ENCODE data around the gene HIP1.

DNA sequence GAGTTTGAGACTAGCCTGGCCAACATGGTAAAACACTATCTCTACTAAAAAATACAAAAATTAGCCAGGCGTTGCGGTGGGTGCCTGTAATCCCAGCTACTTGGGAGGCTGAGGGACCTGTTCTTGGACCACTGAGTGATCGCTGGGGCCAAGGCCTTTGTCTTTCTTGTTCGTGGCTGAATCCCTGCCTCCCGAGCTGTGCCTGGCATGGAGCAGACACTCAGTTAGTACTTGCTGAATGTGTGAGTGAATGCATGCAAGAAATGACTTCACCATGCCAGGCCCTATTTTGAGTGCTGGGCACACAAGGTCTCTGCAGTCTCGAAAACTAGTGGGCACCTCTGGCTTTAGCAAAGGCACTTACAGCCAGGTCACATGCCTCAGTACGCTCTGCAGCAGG, 85.1 kb downstream of the HIP1 start:
- TF ChIP-seq POLR2AphosphoS5 (IDR thresholded peaks at IDR 0.05) (no peak), EP300 (IDR thresholded peaks at IDR 0.05) (no peak), POLR2A (IDR thresholded peaks at IDR 0.05) (no peak)
- TF ChIP-seq, protein P1, sequence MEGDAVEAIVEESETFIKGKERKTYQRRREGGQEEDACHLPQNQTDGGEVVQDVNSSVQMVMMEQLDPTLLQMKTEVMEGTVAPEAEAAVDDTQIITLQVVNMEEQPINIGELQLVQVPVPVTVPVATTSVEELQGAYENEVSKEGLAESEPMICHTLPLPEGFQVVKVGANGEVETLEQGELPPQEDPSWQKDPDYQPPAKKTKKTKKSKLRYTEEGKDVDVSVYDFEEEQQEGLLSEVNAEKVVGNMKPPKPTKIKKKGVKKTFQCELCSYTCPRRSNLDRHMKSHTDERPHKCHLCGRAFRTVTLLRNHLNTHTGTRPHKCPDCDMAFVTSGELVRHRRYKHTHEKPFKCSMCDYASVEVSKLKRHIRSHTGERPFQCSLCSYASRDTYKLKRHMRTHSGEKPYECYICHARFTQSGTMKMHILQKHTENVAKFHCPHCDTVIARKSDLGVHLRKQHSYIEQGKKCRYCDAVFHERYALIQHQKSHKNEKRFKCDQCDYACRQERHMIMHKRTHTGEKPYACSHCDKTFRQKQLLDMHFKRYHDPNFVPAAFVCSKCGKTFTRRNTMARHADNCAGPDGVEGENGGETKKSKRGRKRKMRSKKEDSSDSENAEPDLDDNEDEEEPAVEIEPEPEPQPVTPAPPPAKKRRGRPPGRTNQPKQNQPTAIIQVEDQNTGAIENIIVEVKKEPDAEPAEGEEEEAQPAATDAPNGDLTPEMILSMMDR (IDR thresholded peaks at IDR 0.05), result no peak

Measured in sigmoid colon (tissue), 4 donors.